Activated CD8-positive, alpha-beta memory T cell treated with anti-CD3 and anti-CD28 coated beads for 36 hours (primary cell): ENCODE measurements around the gene ANKMY1. TPM values are rescaled to one million over a fixed set of nuclear protein-coding genes. Genes with fewer than 3 reads are reported as not detected.

Experiments
- CTCF ChIA-PET: fragments of 350-600 bp; sonication (Branson Sonifier 250); formaldehyde crosslinking; loops from one replicate; lab custom pipeline; 2021; ENCODE audit warnings: antibody characterized with exemption; lab: Charles Lee
- POLR2A ChIA-PET: fragments of 350-600 bp; sonication (Branson Sonifier 250); formaldehyde crosslinking; loops from one replicate; lab custom pipeline; 2021; ENCODE audit warnings: antibody characterized with exemption; lab: Charles Lee
- total RNA-seq, 2 experiments: library from RNA; stranded (reverse); gene quantifications; one replicate each; pipeline ENCODE4 v1.2.3, GENCODE V29; 2021

ANKMY1 gene
- total RNA-seq, 2 experiments from 2014 or later, result 21.1 to 23.0 TPM

GRCh38 chr2:240573516-240574385 lies 16.0 kb upstream of the ANKMY1 start:
- CTCF ChIA-PET, result no interaction called here
- POLR2A ChIA-PET, result no interaction called here

GRCh38 chr2:240573071-240573515 lies 15.3 kb upstream of the ANKMY1 start:
- ChIA-PET CTCF (no interaction called here), POLR2A (no interaction called here)

- POLR2A ChIA-PET, result no interaction called here
- CTCF ChIA-PET, result interaction anchor here (0.6 to 1.5 kb wide), 2 partner anchors 32 to 58 kb away, joined by 3 to 4 read pairs; no protein-coding TSS in a partner anchor
Measured at GRCh38 chr2:240572141-240573031, 14.6 kb upstream of the ANKMY1 start.

GRCh38 chr2:240571314-240571973 lies 13.7 kb upstream of the ANKMY1 start:
- ChIA-PET POLR2A (interaction anchor here (1.1 kb wide), 1 partner anchor 15 kb away, joined by 3 read pairs; the partner anchor contains the start of gene CAPN10), CTCF (interaction anchor here (0.8 to 1.5 kb wide), 2 partner anchors 8 to 57 kb away, joined by 3 to 4 read pairs; no protein-coding TSS in a partner anchor)

- CTCF ChIA-PET, result interaction anchor here (0.8 to 1.5 kb wide), 2 partner anchors 9 to 56 kb away, joined by 3 to 4 read pairs; no protein-coding TSS in a partner anchor
Measured at GRCh38 chr2:240570531-240571313, 12.9 kb upstream of the ANKMY1 start.

DNA sequence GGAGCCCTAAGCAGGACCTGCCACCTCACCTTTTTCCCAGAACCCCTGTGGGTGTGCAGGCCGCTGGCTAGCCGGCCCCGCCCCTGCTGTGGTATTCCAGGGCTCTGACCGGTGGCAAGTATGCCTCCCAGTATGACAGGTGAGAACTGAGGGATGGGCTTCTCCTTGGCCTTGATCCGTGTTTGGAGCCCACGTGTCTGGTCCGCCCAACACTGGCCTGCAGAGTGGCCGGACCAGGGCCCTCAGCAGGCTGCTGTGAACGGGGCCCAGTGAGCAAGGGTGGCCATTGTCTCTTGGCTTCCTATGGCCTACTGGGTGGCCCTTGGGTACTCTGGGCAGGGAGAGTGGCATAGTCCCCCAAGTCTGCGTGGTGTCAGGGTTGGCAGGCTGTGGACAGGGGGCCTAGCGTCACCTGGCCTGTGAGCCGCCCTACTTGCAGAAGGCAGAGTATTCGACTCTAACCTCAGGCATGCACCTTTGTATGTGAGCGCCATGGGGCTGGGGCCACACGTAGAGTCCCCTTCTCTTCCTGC lies 12.3 kb upstream of the ANKMY1 start:
- POLR2A ChIA-PET, result no interaction called here
- CTCF ChIA-PET, result interaction anchor here (1.1 kb wide), 1 partner anchor 17 kb away, joined by 3 read pairs; the partner anchor contains the start of gene CAPN10

More at GRCh38 chr2:240570531-240571313, 12.9 kb upstream of the ANKMY1 start:
- POLR2A ChIA-PET, result interaction anchor here (1.1 kb wide), 1 partner anchor 16 kb away, joined by 3 read pairs; the partner anchor contains the start of gene CAPN10

GRCh38 chr2:240569523-240569997 lies 11.8 kb upstream of the ANKMY1 start:
- ChIA-PET POLR2A (interaction anchor here (1.4 kb wide), 3 partner anchors 9 to 17 kb away, joined by 4 to 20 read pairs (median 6); partner anchors contain the start of genes CAPN10 and DUSP28), CTCF (interaction anchor here (0.7 to 1.1 kb wide), 4 partner anchors 17 to 267 kb away, joined by 3 read pairs; partner anchors contain the start of gene CAPN10)

- CTCF ChIA-PET, result interaction anchor here (0.7 to 1.2 kb wide), 5 partner anchors 18 to 267 kb away, joined by 3 read pairs; partner anchors contain the start of gene CAPN10
- POLR2A ChIA-PET, result interaction anchor here (1.4 kb wide), 3 partner anchors 8 to 17 kb away, joined by 4 to 20 read pairs (median 6); partner anchors contain the start of genes CAPN10 and DUSP28
Measured at GRCh38 chr2:240568678-240569522, 11.1 kb upstream of the ANKMY1 start.

DNA sequence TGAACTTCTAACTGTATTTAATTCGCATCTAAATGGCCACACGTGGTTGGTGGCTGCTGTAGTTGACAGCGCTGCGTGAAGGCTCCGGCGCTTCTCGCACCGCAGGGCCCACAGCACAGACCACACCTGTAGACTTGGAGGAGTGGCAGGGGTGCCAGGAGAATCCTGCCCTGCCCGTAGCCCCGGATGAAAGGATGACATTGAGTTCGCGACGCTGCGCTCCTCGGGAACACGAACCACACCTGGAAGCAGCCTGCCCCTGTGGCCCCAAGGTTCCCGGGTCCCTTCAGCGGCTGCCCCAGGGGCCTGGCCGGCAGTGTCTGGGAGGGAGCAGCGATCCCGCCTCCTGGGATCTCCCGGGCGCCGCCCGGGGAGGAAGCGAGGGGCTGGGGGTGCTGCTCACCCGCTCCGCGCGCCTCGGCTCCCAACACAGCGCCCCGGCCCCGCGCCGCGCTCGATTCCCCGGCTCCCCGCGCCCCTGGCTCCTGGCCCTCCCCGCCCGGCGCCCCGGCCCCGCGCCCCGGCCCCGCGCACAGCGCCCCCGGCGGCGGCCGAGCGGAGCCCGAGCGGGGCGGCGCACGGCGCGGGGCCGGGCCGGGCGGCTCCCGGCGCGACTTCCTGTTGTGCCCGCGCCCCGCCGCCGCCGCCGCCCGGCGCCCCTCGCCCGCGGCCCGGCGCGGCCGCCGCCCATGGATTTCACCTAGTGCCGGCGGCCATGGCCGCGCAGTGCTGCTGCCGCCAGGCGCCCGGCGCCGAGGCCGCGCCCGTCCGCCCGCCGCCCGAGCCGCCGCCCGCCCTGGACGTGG lies 10.3 kb upstream of the ANKMY1 start, which contains the start of gene RNPEPL1:
Gene RNPEPL1, plus strand, starts transcription at position 613 of the 806 bp plus-strand sequence. Its CDS starts 103 bp downstream, at position 716.
- ChIA-PET CTCF (interaction anchor here (1.2 to 3.7 kb wide), 3 partner anchors 11 to 54 kb away, joined by 3 to 42 read pairs (median 30); partner anchors contain the start of gene CAPN10), POLR2A (interaction anchor here (1.4 to 5.2 kb wide), 4 partner anchors 7 to 18 kb away, joined by 4 to 52 read pairs (median 13); partner anchors contain the start of genes CAPN10 and DUSP28)

DNA sequence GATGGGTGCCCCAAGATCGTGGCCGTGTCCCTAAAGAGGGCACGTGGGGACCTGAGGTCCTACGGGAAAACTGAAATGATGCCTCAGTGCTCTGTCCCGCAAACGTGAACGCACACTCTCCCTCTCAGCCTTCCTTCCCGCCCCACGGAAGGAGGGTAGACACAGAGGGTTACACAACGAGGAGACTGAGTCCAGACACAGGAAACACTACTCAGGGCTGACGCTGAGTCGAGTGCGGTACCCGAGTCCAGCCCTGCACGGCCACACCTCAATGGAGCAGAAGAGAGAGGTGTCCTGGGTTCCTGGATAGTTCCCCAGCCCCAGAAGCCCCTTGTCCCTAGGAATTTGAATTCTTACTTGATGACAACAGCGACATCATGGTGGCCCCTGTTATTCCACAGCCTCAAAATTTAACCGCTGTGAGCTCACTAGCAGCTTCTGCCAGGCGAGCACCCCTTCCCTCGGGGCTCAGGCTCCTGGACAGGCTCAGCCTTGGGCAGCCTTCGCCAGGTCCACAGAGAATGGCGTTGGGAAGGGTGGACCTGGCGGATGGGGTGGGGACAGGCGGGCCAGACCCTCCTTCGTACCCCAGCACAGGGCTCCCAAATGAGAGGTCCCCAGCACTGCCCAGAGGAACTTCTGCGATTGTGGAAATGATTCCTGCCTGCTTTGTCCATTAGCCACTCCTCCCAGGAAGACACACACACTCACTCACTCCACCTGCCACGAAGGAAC lies 9.5 kb upstream of the ANKMY1 start:
- ChIA-PET CTCF (interaction anchor here (1.0 to 4.2 kb wide), 6 partner anchors 12 to 55 kb away, joined by 3 to 42 read pairs (median 25); partner anchors contain the start of gene CAPN10), POLR2A (interaction anchor here (1.2 to 5.2 kb wide), 4 partner anchors 12 to 46 kb away, joined by 3 to 52 read pairs (median 12); partner anchors contain the start of gene CAPN10)

- POLR2A ChIA-PET, result interaction anchor here (0.8 to 5.2 kb wide), 6 partner anchors 13 to 55 kb away, joined by 3 to 52 read pairs (median 12); partner anchors contain the start of gene CAPN10
- CTCF ChIA-PET, result interaction anchor here (1.0 to 4.2 kb wide), 8 partner anchors 13 to 58 kb away, joined by 3 to 42 read pairs (median 16); partner anchors contain the start of genes CAPN10 and GPR35
Measured at GRCh38 chr2:240566203-240567136, 8.7 kb upstream of the ANKMY1 start.

DNA sequence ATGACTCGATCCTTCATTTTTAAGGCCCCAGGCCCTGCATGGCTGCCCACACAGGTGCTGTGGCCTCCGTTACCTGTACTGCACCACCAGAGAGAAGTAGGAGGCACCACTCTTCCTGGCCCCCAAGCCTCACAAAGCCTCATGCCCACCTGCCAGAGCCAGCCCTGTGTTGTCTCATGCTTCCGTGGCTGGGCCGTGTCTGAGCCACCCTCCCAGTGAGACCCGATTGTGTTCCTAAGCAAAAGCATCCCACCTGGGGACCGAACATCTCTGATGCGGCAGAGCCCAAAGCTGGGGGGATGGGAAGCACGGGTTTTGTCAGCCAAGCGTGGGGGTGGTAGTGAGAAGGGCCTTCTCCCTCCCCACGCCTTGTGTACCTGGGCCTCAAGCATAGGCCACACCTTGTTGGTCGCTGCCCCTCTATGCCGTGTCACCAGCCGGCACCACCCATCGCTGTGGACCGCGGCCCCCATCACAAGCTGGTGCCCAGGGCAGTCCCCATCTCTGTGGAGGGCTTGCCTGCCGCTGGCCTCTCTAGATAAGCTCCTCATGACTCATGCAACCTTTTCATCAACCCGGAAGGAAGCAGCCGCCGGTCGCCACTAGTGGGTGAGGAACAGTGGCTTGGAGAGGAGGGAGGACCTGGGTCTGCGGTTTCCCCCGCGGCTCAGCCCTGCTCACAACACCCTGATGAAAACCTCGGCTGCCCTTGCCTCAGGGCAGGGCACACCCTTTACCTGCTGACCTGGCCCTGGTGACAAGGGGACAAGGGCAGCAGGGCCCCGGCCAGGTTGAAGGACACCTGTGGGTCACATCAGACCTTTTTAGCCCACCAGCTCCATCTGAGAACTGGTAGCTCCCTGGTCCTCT lies 7.8 kb upstream of the ANKMY1 start:
- CTCF ChIA-PET, result interaction anchor here (1.6 to 4.2 kb wide), 7 partner anchors 14 to 59 kb away, joined by 4 to 42 read pairs (median 20); partner anchors contain the start of genes CAPN10 and GPR35

More for the DNA sequence above, 7.8 kb upstream of the ANKMY1 start:
- POLR2A ChIA-PET, result interaction anchor here (0.8 to 5.2 kb wide), 6 partner anchors 14 to 56 kb away, joined by 3 to 52 read pairs (median 12); partner anchors contain the start of gene CAPN10
